Lung (tissue), 12 donors: ENCODE measurements around the gene CATSPERD. TPM values are rescaled to one million over a fixed set of nuclear protein-coding genes. Genes with fewer than 3 reads are reported as not detected.

Experiments used
- ATAC-seq: fragments of 200-7000 bp; cut with Tn5 transposase; one replicate; pipeline ENCODE4 v1.9.1; 2020; ENCODE audit warnings: moderate number of reproducible peaks; ENCODE audit not compliant: insufficient read depth, low FRiP score
- DNase-seq, 3 donors: peaks; one replicate each; pipeline ENCODE4 v3.0.0-alpha.2; 2013 to 2017
- H3K27ac ChIP-seq, 2 donors: one replicate each; pipeline ENCODE4 v1.5.1; 2013; ENCODE audit warnings: mild to moderate bottlenecking in 2 of 2, moderate library complexity in 2 of 2, control low read depth in 1 of 2, inconsistent platforms in 1 of 2, low read depth in 1 of 2, low read length in 1 of 2
- H3K27me3 ChIP-seq, 3 donors: one replicate each; pipeline ENCODE4 v1.5.1; 2013; ENCODE audit warnings: low read length in 2 of 3; ENCODE audit not compliant: control insufficient read depth in 3 of 3, insufficient read depth in 3 of 3
- H3K36me3 ChIP-seq, 4 donors: one replicate each; pipeline ENCODE4 v1.5.1; 2013; ENCODE audit warnings: low read length in 4 of 4, mild to moderate bottlenecking in 1 of 4, moderate library complexity in 1 of 4; ENCODE audit not compliant: control insufficient read depth in 4 of 4, insufficient read depth in 4 of 4
- H3K4me1 ChIP-seq, 5 donors: one replicate each; pipeline ENCODE4 v1.5.1; 2013; ENCODE audit warnings: low read length in 5 of 5, mild to moderate bottlenecking in 2 of 5, moderate library complexity in 1 of 5; ENCODE audit not compliant: control insufficient read depth in 5 of 5, insufficient read depth in 5 of 5
- H3K4me3 ChIP-seq: one replicate; pipeline ENCODE4 v1.5.1; 2013; ENCODE audit warnings: mild to moderate bottlenecking, control low read depth, moderate library complexity
- H3K9ac ChIP-seq, 2 donors: one replicate each; pipeline ENCODE4 v1.5.1; 2013; ENCODE audit warnings: low read length in 2 of 2, control low read depth in 1 of 2; ENCODE audit not compliant: insufficient read depth in 1 of 2
- H3K9me3 ChIP-seq, 4 donors: one replicate each; pipeline ENCODE4 v1.5.1; 2013; ENCODE audit warnings: low read length in 3 of 4, mild to moderate bottlenecking in 1 of 4, moderate library complexity in 1 of 4; ENCODE audit not compliant: control insufficient read depth in 4 of 4, insufficient read depth in 3 of 4
- CTCF ChIP-seq: IDR thresholded peaks from 2 replicates; pipeline ENCODE4 v1.5.1; 2012; ENCODE audit warnings: mild to moderate bottlenecking; ENCODE audit errors: control extremely low read depth, extremely low read depth
- WGBS, 2 donors: extraction: QIAGEN DNeasy Blood & Tissue Kit; methylation state at CpG; one replicate each; pipeline ENCODE4 v1.1.7; 2013; 5-methylcytosine and 5-hydroxymethylcytosine counted together
- polyA plus RNA-seq, 2 donors: library from polyadenylated mRNA; stranded (reverse); fragments of 200-250 nt; gene quantifications; one replicate each; pipeline ENCODE4 v1.2.1, GENCODE V29; 2013
- total RNA-seq, 2 donors: library from RNA; depleted of rRNA in 1 of 2; stranded (reverse); fragments of >200 nt in 1 of 2; gene quantifications; one replicate each; pipeline ENCODE4 v1.2.1, GENCODE V29; 2014 to 2021
- donor health status: control.
- donor health status: control.
- donor health status: Bipolar disorder and iron deficiency.
- donor health status: healthy.
- donor health status: DM: yes; HTN: yes; CAD: no.

The CATSPERD gene
- total and polyA plus RNA-seq, 4 donors: 8.2 to 11.3 (median 9.2) TPM

GRCh38 chr19:5707576-5708575 lies 12.6 kb upstream of the CATSPERD start:
- no peak for TF ChIP-seq CTCF
- Histone ChIP-seq H3K9ac (no peak overlapping the region), H3K36me3 (peaks cover 2 to 80% (median 28%) of the 10 kb centered on the region in 4 donors), H3K9me3 (no peaks in the 10 kb centered on the region), H3K27ac (no peak overlapping the region), H3K27me3 (no peaks in the 10 kb centered on the region), H3K4me1 (no peaks in the 10 kb centered on the region), H3K4me3 (no peak overlapping the region)
- DNase-seq (no peak), ATAC-seq (no peak)
- 92 to 95% methylated on average over 34 to 37 of the region's 37 CpGs for WGBS, 2 donors

GRCh38 chr19:5711025-5711424 lies 9.4 kb upstream of the CATSPERD start:
- Histone ChIP-seq H3K27ac (no peak overlapping the region), H3K27me3 (no peaks in the 10 kb centered on the region), H3K9me3 (no peaks in the 10 kb centered on the region), H3K4me3 (no peak overlapping the region), H3K4me1 (no peaks in the 10 kb centered on the region), H3K9ac (no peak overlapping the region), H3K36me3 (peaks cover 2 to 66% (median 22%) of the 10 kb centered on the region in 4 donors)
- 93 to 95% methylated on average over 8 of the region's 8 CpGs for WGBS, 2 donors
- no peak for ATAC-seq
- DNase-seq: no peak
- TF ChIP-seq CTCF: no peak

GRCh38 chr19:5711713-5712161 lies 8.7 kb upstream of the CATSPERD start:
- Histone ChIP-seq H3K27me3 (no peaks in the 10 kb centered on the region), H3K4me3 (no peak overlapping the region), H3K4me1 (no peaks in the 10 kb centered on the region), H3K9ac (no peak overlapping the region), H3K9me3 (no peaks in the 10 kb centered on the region), H3K27ac (no peak overlapping the region), H3K36me3 (peaks cover 2 to 59% (median 18%) of the 10 kb centered on the region in 4 donors)
- DNase-seq (no peak), ATAC-seq (no peak)
- WGBS, 2 donors: 92 to 93% methylated on average over 24 to 25 of the region's 25 CpGs
- no peak for TF ChIP-seq CTCF
